Heart right ventricle (tissue), 16 donors: ENCODE measurements around the gene GNAL. TPM values are rescaled to one million over a fixed set of nuclear protein-coding genes. Genes with fewer than 3 reads are reported as not detected.

Experiments
- ATAC-seq, 8 donors: fragments of 200-7000 bp; cut with Tn5 transposase; one replicate each; pipeline ENCODE4 v1.9.1; 2020; ENCODE audit warnings: mild to moderate bottlenecking in 8 of 8, moderate library complexity in 8 of 8, moderate number of reproducible peaks in 1 of 8
- DNase-seq, 2 donors: peaks; one replicate each; pipeline ENCODE4 v3.0.0-alpha.2; 2020
- H3K27ac ChIP-seq, 10 donors: fragments of 200-600 bp; sonication (generic) in 2 of 10; one replicate each; pipeline versions ENCODE4 v1.5.0 to v1.8.0; 2020 to 2022; ENCODE audit warnings: mild to moderate bottlenecking in 3 of 10
- H3K27me3 ChIP-seq, 7 donors: fragments of 200-600 bp; one replicate each; pipeline ENCODE4 v1.8.0; 2021 to 2022; ENCODE audit warnings: mild to moderate bottlenecking in 2 of 7
- H3K36me3 ChIP-seq, 9 donors: fragments of 200-600 bp; sonication (generic) in 1 of 9; one replicate each; pipeline versions ENCODE4 v1.5.0 to v1.8.0; 2020 to 2022; ENCODE audit warnings: mild to moderate bottlenecking in 2 of 9
- H3K4me1 ChIP-seq, 9 donors: fragments of 200-600 bp; sonication (generic) in 1 of 9; one replicate each; pipeline versions ENCODE4 v1.5.0 to v1.8.0; 2020 to 2022; ENCODE audit warnings: mild to moderate bottlenecking in 4 of 9
- H3K4me3 ChIP-seq, 10 donors: fragments of 200-600 bp; sonication (generic) in 2 of 10; one replicate each; pipeline versions ENCODE4 v1.5.0 to v1.8.0; 2020 to 2022; ENCODE audit warnings: mild to moderate bottlenecking in 7 of 10, moderate library complexity in 2 of 10
- H3K9me3 ChIP-seq, 11 donors: fragments of 200-600 bp in 10 of 11; sonication (generic) in 2 of 11; one replicate each; pipeline versions ENCODE4 v1.5.0 to v1.8.0; 2013 to 2022; ENCODE audit warnings: mild to moderate bottlenecking in 2 of 11, control low read depth in 1 of 11, moderate library complexity in 1 of 11
- CTCF ChIP-seq, 9 donors: fragments of 200-600 bp; sonication (generic) in 2 of 9; IDR thresholded peaks; one replicate each; pipeline versions ENCODE4 v1.5.0 to v1.8.0; 2021 to 2022; ENCODE audit warnings: antibody characterized with exemption in 9 of 9, mild to moderate bottlenecking in 5 of 9, moderate library complexity in 1 of 9
- WGBS, 2 donors: extraction: QIAGEN DNeasy Blood & Tissue Kit; methylation state at CpG; one replicate each; pipeline ENCODE4 v1.1.7; 2013; ENCODE audit warnings: inconsistent platforms in 1 of 2; 5-methylcytosine and 5-hydroxymethylcytosine counted together
- intact Hi-C, 10 donors: fragments of 100-400 bp; cut with DNase I; formaldehyde crosslinking; loops; one replicate each; pipeline versions ENCODE4 v1.11.1 to v1.14.2; 2022
- polyA plus RNA-seq, 2 donors: library from polyadenylated mRNA; stranded (reverse); fragments of 200-250 nt; gene quantifications; one replicate each; pipeline ENCODE4 v1.2.3, GENCODE V29; 2013
- total RNA-seq, 10 donors: library from RNA; stranded (reverse); fragmentation: NEBNext Ultra II Directional in 3 of 10; extraction: Animal tissue kit (Norgen Biotek cat#: 25700) in 3 of 10; gene quantifications; one replicate each; pipeline versions ENCODE4 v1.2.1 to v1.2.4, GENCODE V29; 2021 to 2023
- donor health status: Arrhythmogenic right ventricular cardiomyopathy.
- donor health status: ischemic (EF 13 %, LVEDD 7.1; RV severe dilation, severe dysfunction).
- donor health status: healthy with polysubstance abuse.
- donor health status: DM: no; HTN: yes; CAD: no.
- donor health status: DM: no; HTN: no; CAD: no.
- donor health status: ischemic (EF 25% LVEDD 6.9; RV normal size, moderate dysfunction).
- donor health status: ischemic (EF 25% LVEDD 5.7; RV mildly dilated, moderate dysfunction).
- donor health status: healthy.
- donor health status: DM: yes; HTN: yes; CAD: no.
- donor health status: Ischemic cardiomyopathy.
- donor health status: ischemic (EF 35%, LVEDD 5.7; RV mildly dilated, moderate dysfunction).
- donor health status: nonischemic (EF 11% LVEDD 7.7; RV severe dilation, severe dysfunction).
- donor health status: DM: yes; HTN: yes; CAD: no.
- donor health status: PGD.
- donor health status: ischemic (EF 29% LVEDD 5.4; RV normal size, mild dysfunction).
- donor health status: nonischemic (EF 23%, LVEDD 6.1; RV moderate dilation, normal function).

The GNAL gene
- total and polyA plus RNA-seq, 12 donors, result 0.42 to 6.9 (median 1.6) TPM

GRCh38 chr18:11897781-11898180, 208.7 kb downstream of the GNAL start:
- H3K9me3 ChIP-seq, result no peaks in the 10 kb centered on the region
- TF ChIP-seq CTCF (IDR thresholded peaks at IDR 0.05), result no peak
- H3K27me3 ChIP-seq, result no peaks in the 10 kb centered on the region
- H3K4me3 ChIP-seq, result no peak overlapping the region
- peaks cover 0 to 95% (median 15%) of the 10 kb centered on the region in 9 donors for H3K36me3 ChIP-seq
- DNase-seq (no peak), ATAC-seq (no peak)
- H3K4me1 ChIP-seq, result peaks cover 0 to 17% (median 0%) of the 10 kb centered on the region in 9 donors
- WGBS, 2 donors, result 97 to 100% methylated on average over 1 of the region's 1 CpG
- H3K27ac ChIP-seq, result no peak overlapping the region
- intact Hi-C loops, result no loop called here

GRCh38 chr18:11899063-11899462, 210.0 kb downstream of the GNAL start:
- no peak for DNase-seq

GRCh38 chr18:11901826-11902438, 212.9 kb downstream of the GNAL start:
- Histone ChIP-seq H3K4me1 (peaks cover 0 to 15% (median 6%) of the 10 kb centered on the region in 9 donors), H3K4me3 (no peak overlapping the region), H3K27me3 (no peaks in the 10 kb centered on the region), H3K9me3 (no peaks in the 10 kb centered on the region), H3K27ac (no peak overlapping the region), H3K36me3 (peaks cover 0 to 88% (median 0%) of the 10 kb centered on the region in 9 donors)
- no peak for TF ChIP-seq CTCF (IDR thresholded peaks at IDR 0.05)
- WGBS, 2 donors, result 49 to 64% methylated on average over 5 of the region's 5 CpGs
- intact Hi-C loops, result loop anchor here in 1 of 10 donors (10.0 kb wide), 1 partner anchor 47 kb away; the partner anchor contains the start of gene CHMP1B
- DNase-seq, result no peak
- ATAC-seq, result no peak

More at GRCh38 chr18:11899063-11899462, 210.0 kb downstream of the GNAL start:
- Histone ChIP-seq H3K4me3 (no peak overlapping the region), H3K9me3 (no peaks in the 10 kb centered on the region), H3K27ac (no peak overlapping the region), H3K4me1 (peaks cover 0 to 4% (median 0%) of the 10 kb centered on the region in 9 donors), H3K27me3 (no peaks in the 10 kb centered on the region), H3K36me3 (peaks cover 0 to 93% (median 12%) of the 10 kb centered on the region in 9 donors)
- no peak for TF ChIP-seq CTCF (IDR thresholded peaks at IDR 0.05)
- intact Hi-C loops, result no loop called here
- 95 to 97% methylated on average over 3 of the region's 3 CpGs for WGBS, 2 donors
- ATAC-seq, result no peak

DNA sequence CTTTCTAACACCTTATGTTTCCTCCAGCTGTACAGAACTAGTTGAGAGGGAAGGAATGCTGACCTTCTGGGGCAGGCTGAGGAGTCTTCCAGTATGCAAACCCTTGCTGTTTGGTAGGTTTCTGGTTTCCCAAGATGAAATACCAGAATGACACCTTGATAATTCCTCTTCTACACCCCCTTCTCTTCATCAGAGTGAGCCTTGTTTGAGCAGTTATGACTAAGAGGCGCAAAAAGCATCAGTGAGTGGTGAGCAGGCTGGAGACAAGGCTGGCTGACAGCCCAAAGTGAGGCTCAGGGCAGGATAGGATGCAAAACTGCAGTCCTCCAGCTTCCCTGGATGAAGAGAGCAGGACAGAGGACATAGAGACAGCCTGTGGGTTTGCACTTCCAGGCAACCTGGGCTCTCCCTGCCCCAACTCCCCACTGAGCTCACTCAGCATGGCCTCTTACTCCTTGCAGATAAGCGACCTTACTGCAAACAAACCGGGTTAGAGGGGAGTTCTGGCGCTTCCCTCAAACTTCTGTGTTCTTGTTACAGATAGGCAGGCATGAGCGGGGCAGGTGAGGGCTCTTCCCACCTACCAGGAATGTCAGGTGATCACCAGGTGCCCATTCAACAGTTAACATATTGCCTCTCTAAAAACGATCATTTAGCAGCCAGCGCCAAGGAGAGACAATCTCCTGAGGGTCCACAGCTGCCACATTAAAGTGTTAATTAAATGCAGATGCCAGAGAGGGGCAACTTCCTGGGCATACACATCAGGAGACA, 213.6 kb downstream of the GNAL start:
- H3K27me3 ChIP-seq, result no peaks in the 10 kb centered on the region
- H3K4me1 ChIP-seq, result peaks cover 0 to 23% (median 13%) of the 10 kb centered on the region in 9 donors
- no peak overlapping the region for H3K27ac ChIP-seq
- ATAC-seq (peak in 3 of 8 donors; percentile 8 to 57 (median 33)), DNase-seq (no peak)
- TF ChIP-seq CTCF (IDR thresholded peaks at IDR 0.05), result no peak
- H3K36me3 ChIP-seq, result peaks cover 0 to 82% (median 0%) of the 10 kb centered on the region in 9 donors
- WGBS, 2 donors, result 60 to 63% methylated on average over 7 of the region's 7 CpGs
- no peak overlapping the region for H3K4me3 ChIP-seq
- no peaks in the 10 kb centered on the region for H3K9me3 ChIP-seq
- intact Hi-C loops, result loop anchor here in 1 of 10 donors (10.0 kb wide), 1 partner anchor 48 kb away; the partner anchor contains the start of gene CHMP1B
